Testis (tissue), 3 donors: ENCODE measurements around the gene PHEX. TPM values are rescaled to one million over a fixed set of nuclear protein-coding genes. Genes with fewer than 3 reads are reported as not detected.

Experiments used
- DNase-seq: peaks from one replicate; pipeline ENCODE4 v3.0.0-alpha.2; 2019
- H3K27ac ChIP-seq, 2 donors: fragments of 200-600 bp; sonication (generic); one replicate each; pipeline ENCODE4 v1.5.1; 2019
- H3K27me3 ChIP-seq: fragments of 200-600 bp; sonication (generic); one replicate; pipeline ENCODE4 v1.5.1; 2019
- H3K36me3 ChIP-seq: fragments of 200-600 bp; sonication (generic); one replicate; pipeline ENCODE4 v1.5.1; 2017; ENCODE audit warnings: low read depth; ENCODE audit errors: missing control alignments
- H3K4me1 ChIP-seq: fragments of 200-600 bp; sonication (generic); one replicate; pipeline ENCODE4 v1.5.1; 2019
- H3K4me3 ChIP-seq, 2 donors: fragments of 200-600 bp; sonication (generic); one replicate each; pipeline ENCODE4 v1.5.1; 2017 to 2019
- H3K9me3 ChIP-seq: fragments of 200-600 bp; sonication (generic); one replicate; pipeline ENCODE4 v1.5.1; 2017
- CTCF ChIP-seq, 3 experiments: fragments of 450-650 bp in 2 of 3; fragments of 200-600 bp in 1 of 3; sonication (generic) in 1 of 3; IDR thresholded peaks; one replicate each; pipeline ENCODE4 v1.5.1; 2016 to 2019; ENCODE audit warnings: antibody characterized with exemption in 3 of 3, mild to moderate bottlenecking in 2 of 3, moderate library complexity in 1 of 3
- POLR2A ChIP-seq: fragments of 450-650 bp; IDR thresholded peaks from one replicate; pipeline ENCODE4 v1.6.1; 2017; ENCODE audit warnings: antibody characterized with exemption, mild to moderate bottlenecking, moderate library complexity
- whole genome bisulfite sequencing, 2 donors: methylation state at CpG; one replicate each; pipeline ENCODE4 v1.1.5; 2018; 5-methylcytosine and 5-hydroxymethylcytosine counted together
- intact Hi-C: fragments of 100-400 bp; cut with DNase I; formaldehyde crosslinking; loops from one replicate; pipeline ENCODE4 v1.15.1; 2023; ENCODE audit warnings: low total_unique reads
- polyA plus RNA-seq: library from polyadenylated mRNA; stranded (reverse); fragments of 350-450 nt; fragmentation: Illumina TruSeq; extraction: RNeasy Lipid Tissue Mini Kit (QIAGEN cat#74804); gene quantifications from one replicate; pipeline ENCODE4 v1.2.3, GENCODE V29; 2014; ENCODE audit warnings: low read depth, low replicate concordance; ENCODE audit not compliant: insufficient read depth
- total RNA-seq, 2 donors: library from RNA; depleted of rRNA; stranded (reverse); fragments of >200 nt; gene quantifications; one replicate each; pipeline ENCODE4 v1.2.3, GENCODE V29; 2016

The PHEX gene
- total and polyA plus RNA-seq, 3 donors from 2014 or later = 0.24 to 0.37 (median 0.31) TPM

- intact Hi-C loops = no loop called here
- Histone ChIP-seq H3K9me3 (no peaks in the 10 kb centered on the region), H3K4me3 (no peak overlapping the region), H3K36me3 (no peaks in the 10 kb centered on the region), H3K4me1 (no peaks in the 10 kb centered on the region), H3K27ac (no peak overlapping the region), H3K27me3 (no peaks in the 10 kb centered on the region)
- 67 to 77% methylated on average over 3 of the region's 3 CpGs for WGBS, 2 donors
- no peak for TF ChIP-seq CTCF (IDR thresholded peaks at IDR 0.05)
- TF ChIP-seq POLR2A = no peak
- no peak for DNase-seq
Observed at GRCh38 chrX:22121161-22121560, 89.0 kb downstream of the PHEX start.

GRCh38 chrX:22122510-22122909, 90.4 kb downstream of the PHEX start:
- 51 to 75% methylated on average over 2 of the region's 2 CpGs for WGBS, 2 donors
- Histone ChIP-seq H3K4me1 (no peaks in the 10 kb centered on the region), H3K9me3 (no peaks in the 10 kb centered on the region), H3K27ac (no peak overlapping the region), H3K36me3 (no peaks in the 10 kb centered on the region), H3K4me3 (no peak overlapping the region), H3K27me3 (no peaks in the 10 kb centered on the region)
- intact Hi-C loops = no loop called here
- no peak for TF ChIP-seq CTCF (IDR thresholded peaks at IDR 0.05)
- no peak for TF ChIP-seq POLR2A
- DNase-seq = no peak

- no peak for DNase-seq
- H3K4me3 ChIP-seq = no peak overlapping the region
- no peak overlapping the region for H3K27ac ChIP-seq
- 87 to 97% methylated on average over 5 to 6 of the region's 6 CpGs for WGBS, 2 donors
- no peaks in the 10 kb centered on the region for H3K9me3 ChIP-seq
- H3K4me1 ChIP-seq = no peaks in the 10 kb centered on the region
- TF ChIP-seq CTCF (IDR thresholded peaks at IDR 0.05) (no peak), POLR2A (no peak)
- intact Hi-C loops = no loop called here
- H3K36me3 ChIP-seq = no peaks in the 10 kb centered on the region
- no peaks in the 10 kb centered on the region for H3K27me3 ChIP-seq
Observed at GRCh38 chrX:22124098-22124497, 92.0 kb downstream of the PHEX start.

- no peaks in the 10 kb centered on the region for H3K27me3 ChIP-seq
- no peaks in the 10 kb centered on the region for H3K36me3 ChIP-seq
- 80 to 90% methylated on average over 1 of the region's 1 CpG for WGBS, 2 donors
- DNase-seq = no peak
- no peak overlapping the region for H3K27ac ChIP-seq
- no peaks in the 10 kb centered on the region for H3K4me1 ChIP-seq
- intact Hi-C loops = no loop called here
- no peak for TF ChIP-seq POLR2A
- H3K9me3 ChIP-seq = no peaks in the 10 kb centered on the region
- no peak overlapping the region for H3K4me3 ChIP-seq
Observed at GRCh38 chrX:22125481-22125880, 93.4 kb downstream of the PHEX start.

GRCh38 chrX:22126327-22126726, 94.2 kb downstream of the PHEX start:
- no peaks in the 10 kb centered on the region for H3K27me3 ChIP-seq
- no peak overlapping the region for H3K4me3 ChIP-seq
- DNase-seq = no peak
- H3K36me3 ChIP-seq = no peaks in the 10 kb centered on the region
- intact Hi-C loops = no loop called here
- no peaks in the 10 kb centered on the region for H3K9me3 ChIP-seq
- no peak for TF ChIP-seq CTCF (IDR thresholded peaks at IDR 0.05)
- TF ChIP-seq POLR2A = no peak
- H3K4me1 ChIP-seq = no peaks in the 10 kb centered on the region
- 64 to 82% methylated on average over 1 of the region's 1 CpG for WGBS, 2 donors
- no peak overlapping the region for H3K27ac ChIP-seq
